HTR-8/SVneo (cell line): ENCODE results near the gene E2F4.

Source experiments
- DNase-seq: peaks from one replicate; pipeline ENCODE4 v3.0.0; 2011; ENCODE audit warnings: low spot score, mixed read lengths; ENCODE audit not compliant: insufficient read length
- FAIRE-seq: peaks from 2 replicates; lab custom pipeline; 2011; peaks lifted over from hg19 to GRCh38; lab: Jason Lieb, UNC

The E2F4 gene

DNA sequence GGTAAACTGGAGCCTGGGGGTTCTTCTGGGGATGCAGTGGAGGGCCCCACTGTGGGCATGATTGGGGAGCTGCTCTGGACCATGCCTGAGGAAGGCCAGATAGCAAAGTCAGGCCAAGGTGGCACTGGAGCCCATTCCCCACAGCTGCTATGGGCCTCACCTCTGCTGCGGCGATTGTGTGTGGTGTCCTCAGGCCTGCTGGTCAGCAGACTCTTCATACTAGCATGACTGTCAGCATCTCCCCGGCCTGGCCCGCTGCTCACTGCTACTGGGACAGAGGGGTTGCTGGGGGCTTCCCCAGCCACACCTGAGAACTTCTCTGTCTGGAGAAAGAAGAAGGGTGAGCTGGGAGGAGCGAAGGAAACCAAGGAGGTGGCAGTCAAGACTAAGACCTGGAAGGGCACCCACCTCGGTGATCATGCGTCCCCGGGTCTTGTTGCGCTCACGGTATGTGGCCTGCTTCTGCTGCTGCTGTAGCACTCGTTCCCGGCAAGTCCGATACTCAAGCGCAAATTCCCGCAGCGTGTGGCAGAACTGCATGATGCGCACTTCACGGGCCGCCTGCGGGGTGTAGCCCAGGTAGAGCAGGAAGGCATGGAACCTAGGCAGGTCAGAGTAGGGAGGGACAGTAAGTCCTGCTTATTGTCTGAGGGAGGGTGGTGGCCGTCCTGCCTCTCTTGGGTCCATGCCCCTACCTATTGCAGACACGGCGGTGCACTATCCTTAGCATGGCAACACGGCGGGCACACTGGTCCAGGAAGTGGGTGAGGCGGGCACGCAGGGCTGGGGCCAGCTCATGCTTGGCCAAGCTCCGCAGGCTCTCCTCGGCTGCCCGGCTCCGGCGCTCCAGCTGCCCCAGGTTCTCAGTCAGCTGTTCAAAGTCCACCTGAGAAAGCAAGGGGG is 38.2 kb downstream of the E2F4 start:
- DNase-seq, result no peak
- FAIRE-seq, result no peak

DNA sequence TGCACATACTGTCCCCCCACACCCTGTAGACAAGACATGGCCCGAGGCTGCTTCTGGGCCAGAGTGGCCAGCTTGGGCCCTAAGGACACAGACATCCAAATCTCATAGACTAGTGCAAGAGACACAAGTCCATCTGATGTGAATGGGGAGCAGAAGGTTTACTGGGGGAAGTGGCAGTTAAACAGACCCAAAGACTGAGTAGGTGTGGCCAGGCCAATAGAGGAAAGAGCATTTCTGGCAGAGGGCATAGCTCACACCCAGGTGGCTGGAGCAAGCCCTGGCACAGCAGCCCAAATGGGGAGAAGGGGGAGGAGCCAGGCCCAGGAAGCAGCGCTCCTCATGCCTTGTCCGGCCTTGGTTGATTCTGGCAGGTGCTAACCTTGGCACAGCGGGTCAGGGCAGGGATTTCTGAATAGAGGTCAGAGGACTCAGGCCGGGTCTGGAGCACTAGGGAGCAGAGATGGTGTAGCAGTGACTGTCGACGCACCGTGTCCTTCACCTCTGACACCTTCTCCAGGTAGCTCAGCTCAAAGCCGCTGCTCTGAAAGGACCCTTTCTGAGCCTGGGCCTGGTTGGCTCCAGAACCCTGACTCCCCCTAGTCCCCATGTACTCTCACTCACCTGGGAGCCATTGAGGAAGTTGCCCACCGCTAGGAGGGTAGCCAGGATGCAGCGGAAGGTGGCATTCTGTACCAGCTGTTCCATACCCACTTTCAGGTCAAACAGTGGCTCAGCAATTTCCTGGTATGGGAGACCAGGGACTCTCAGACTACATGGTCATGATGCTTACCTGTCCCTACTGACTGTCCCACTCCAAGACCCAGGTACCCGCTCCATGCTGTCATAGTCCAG is 39.1 kb downstream of the E2F4 start:
- FAIRE-seq, result no peak
- DNase-seq, result no peak

DNA sequence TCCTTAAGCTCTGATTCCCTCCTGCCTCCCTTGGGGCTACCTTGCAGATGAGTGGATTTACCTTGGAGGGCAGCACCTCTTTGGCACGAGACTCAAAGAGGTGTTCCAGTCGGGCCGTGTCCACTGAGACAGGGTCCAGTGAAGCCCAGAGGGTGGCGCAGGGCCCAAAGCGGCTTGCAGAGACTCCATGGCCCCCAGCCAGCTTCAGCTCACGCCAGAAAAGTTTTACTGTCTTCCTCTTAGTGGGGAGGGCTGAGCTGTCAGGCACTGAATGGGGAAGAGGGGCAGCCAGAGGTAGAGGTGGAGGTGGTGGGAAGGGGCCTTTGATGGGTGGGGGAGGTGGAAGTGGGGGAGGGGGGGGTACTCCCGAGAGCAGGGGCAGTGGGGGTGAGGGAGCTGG is 41.6 kb downstream of the E2F4 start:
- FAIRE-seq (no peak), DNase-seq (no peak)

DNA sequence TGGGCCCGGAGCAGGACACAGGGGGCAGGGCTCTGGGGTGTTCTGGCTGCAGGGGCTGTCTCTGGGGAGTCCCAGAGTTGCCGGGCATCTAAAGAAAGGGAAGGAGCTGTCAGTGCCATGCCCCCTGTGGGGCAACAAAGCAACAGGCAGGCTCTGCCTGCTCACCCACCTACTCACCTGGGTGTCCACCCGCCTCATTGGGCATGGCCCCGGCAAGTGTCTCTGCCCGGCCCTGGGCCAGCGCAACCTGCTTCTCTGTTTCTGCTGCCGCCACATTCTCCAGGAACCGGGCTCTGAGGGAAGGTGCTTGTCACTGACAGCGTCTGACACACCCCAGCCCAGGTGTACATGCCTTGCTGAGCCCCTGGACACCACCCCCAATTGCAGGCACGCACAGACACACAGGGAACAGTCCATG is 42.2 kb downstream of the E2F4 start:
- DNase-seq (no peak), FAIRE-seq (no peak)

DNA sequence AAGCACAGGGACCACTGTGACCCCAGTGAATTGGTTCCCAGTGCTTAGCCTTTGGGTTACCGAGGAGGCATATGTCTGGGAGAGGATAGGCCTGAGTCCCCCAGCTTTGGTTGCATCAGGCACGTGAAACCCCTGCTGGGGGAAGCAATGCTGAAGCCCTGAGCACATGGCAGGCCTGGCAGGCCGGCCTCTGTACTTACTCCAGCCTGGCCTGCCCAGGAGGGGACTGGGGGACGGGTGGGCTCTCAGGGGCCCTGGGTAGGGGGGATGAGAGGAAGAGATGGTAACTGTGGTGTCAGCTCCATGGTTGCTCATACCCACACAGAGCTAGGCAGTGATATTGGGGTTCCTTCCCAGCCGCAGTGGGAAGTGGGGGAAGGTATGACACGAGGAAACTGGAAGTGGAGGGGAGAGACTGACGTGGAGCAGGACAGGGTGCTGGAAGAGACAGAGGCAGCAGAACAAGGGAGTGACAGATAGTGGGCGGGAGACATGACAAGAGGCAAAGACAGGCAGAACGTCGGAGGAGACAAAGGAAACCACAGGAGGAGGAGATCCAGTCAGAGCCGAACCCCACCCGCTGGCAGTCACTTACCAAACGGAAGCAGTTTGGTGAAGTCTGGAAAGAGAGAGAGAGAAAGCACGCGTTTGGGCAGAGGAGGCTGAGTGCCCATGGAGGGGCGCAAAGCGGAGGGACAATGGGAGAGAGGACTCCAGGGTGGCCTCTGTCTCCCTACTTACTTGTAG is 44.0 kb downstream of the E2F4 start:
- FAIRE-seq, result peak; percentile 38

DNA sequence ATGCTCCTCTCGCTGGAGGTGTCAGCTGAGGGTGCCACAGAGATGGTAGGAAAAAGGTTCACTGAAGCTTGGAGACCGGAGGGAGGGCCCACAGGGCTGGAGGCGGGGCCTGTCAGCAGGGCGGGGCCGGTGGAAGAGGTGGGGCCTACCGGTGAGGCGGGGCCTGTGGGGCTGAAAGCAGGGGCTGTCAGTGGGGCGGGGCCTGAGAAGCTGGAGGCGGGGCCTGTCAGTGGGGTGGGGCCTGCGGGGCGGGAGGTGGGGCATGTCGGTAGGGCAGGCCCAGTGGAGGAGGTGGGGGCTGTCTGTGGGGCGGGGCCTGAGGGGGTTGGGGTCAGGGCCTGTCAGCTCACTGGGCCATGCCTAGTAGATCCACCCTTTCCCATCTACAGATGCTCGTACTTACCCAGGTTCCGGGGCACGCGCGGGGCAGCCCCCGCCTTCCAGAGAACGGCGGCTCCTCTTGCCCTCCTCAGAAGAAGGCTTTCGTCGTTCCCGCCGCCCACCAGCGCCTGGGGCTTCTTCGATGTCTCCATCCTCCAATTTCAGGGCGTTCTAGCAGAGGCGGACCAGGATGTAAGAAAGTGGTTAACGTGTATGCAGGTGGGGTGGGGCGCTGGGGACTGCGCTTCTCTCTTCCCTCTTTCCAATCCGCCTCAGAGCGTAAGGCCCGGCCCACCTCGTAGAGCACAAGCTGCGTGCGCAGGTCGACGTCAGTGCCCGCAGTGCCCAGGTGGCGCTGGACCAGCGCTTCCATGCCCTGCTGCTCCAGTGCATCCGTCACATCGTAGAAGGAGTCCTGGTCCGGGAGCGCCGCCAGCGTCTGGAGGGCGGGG is 44.8 kb downstream of the E2F4 start:
- FAIRE-seq, result no peak
- DNase-seq, result no peak

More for the DNA sequence above, 44.0 kb downstream of the E2F4 start:
- DNase-seq, result no peak

DNA sequence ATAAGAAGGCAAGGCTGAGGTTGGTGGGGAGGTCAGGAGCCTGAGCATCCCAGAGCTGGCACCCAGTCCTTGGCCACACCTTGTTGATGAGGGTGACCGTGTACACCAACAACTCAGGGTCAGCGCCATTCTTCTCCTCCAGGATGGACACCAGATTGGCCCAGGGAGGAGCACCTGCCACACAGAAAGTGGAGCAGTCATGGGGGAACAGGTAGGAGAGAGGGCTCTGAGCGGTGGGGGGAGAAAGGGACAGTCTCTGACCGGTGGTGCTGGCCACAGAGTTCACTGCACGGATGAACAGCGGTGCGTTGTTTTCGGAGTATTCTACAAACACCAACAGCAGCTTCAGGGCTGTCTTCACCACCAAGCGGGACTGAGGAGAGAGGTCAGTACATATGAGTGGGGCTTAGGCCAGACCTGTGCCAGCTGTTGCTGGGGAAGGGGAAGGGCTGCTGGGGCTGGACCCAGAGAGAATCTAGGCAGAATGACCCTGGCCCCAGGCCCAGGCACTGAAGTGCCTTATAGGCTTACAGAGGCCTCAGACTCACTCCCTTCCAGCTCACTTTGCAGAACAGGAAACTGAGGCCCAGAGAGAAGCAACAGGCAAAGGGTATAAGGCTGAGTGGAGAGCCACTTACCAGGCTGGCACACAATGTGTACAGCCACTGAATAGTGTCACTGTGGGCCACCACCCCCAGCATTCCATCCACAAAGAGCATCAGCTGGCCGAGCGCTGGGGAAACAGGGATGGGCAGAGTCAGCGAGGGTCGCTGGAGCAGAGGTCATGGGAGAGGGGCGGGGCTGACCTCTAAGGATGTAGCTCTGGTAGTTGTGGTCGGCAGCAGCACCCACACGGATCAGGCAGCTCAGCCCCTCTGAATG is 45.7 kb downstream of the E2F4 start:
- DNase-seq (no peak), FAIRE-seq (peak; percentile 9)

DNA sequence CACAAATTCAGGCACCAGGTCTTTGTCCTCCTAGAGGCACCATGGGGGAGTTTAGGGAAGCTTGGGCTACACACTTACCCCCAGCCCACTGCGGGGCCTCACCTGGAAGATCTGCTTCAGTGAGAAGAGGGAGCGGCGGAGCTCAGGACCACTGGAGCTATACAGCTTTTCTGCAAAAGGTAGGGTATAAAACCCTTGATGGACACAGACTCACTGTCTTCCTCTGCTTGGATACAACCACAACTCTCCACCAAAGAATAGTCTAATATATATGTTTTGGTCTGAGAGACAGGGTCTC is 46.3 kb downstream of the E2F4 start:
- no peak for DNase-seq
- FAIRE-seq, result no peak

DNA sequence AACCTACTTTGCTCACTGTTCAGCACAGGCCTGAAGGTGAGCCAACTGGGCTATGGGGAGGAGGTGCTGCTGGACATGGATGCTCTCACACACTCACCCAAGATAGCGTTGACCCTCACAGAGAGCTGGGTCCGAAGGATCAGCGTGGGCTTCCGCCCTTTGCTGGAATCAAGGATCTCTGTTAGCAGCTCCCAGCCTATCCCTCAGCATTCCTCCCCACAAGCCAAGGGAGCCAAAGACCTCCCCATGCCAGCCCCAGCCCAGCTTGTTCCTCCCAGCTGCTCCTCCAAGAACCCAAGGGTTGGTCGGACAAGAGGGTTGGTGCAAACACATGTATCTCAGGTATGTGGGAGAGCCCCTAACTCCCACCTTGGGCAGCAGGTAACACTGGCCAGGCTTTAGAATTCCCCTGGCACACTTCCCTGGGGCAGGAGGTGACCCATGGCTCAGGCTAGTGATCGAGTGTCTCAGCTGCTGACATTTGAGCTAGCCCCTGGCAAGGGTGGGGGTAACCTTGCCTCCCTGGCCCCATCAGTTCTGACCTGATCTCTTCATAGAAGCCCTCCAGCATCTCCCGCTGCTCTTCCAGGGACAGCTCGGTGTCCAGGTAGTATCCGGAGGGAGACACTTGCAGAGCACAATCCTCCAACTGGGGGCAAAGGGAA is 47.0 kb downstream of the E2F4 start:
- DNase-seq (no peak), FAIRE-seq (peak; percentile 26)

DNA sequence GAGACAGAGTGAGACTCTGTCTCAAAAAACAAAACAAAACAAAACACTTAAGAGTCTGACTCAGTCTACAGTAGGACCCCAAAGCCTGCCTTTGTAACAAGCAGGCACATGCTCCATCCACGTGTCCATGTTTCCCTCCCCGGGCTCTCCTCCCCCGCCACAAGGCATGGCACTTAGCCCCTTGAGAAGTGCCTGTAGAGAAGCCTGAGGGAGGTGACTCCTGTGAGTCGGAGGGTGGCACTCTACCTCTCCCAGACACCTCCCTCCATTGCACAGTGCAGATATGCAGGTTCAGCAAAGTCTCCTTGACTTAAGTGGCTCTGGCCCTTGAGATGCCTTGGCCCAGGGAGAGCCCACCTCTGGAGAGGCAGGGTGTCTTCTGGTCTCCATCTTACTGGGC is 48.6 kb downstream of the E2F4 start:
- DNase-seq, result no peak
- FAIRE-seq, result no peak

DNA sequence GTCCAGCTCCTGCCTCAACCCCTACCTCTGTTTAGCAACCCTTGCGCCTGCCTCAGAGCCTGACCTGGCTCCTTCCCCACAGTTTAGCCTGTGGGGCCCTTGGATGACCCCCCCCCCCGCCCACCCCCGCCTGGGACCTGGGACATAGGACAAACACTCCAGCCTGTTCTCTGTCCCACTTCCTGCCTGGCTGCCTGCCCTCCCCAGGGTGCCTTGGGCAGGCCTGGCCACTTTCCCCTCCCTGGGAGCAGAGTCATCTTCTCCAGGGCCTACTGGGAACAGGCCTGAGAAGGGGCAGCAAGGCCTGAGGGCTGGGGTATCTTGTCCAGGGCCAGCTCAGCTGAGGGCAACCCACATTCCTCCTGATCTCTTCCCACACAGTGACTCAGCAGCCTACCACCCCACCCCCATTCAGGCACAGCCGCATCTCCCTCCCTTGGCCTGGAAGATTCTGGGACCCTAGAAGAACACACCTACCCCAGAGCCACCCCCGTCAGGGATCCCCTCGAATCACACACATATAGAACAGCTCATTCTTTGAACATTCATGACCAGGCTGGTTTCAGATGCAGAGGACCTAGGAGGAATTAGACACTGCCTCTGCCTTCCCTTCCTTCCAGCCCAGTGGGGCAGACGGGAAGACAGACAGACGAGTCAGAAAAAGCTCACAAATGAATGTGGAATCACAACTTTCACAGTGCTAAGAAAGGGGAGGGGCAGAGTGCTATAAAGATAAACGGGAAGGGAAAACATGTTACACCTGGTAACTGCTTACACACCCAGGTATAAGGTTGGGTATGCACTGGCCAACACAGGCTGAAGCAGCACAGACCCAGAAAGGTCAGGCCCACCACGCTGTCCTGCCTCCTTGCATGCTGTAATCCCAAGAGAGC is 49.3 kb downstream of the E2F4 start:
- FAIRE-seq (peak; percentile 92), DNase-seq (peak; percentile 79)

DNA sequence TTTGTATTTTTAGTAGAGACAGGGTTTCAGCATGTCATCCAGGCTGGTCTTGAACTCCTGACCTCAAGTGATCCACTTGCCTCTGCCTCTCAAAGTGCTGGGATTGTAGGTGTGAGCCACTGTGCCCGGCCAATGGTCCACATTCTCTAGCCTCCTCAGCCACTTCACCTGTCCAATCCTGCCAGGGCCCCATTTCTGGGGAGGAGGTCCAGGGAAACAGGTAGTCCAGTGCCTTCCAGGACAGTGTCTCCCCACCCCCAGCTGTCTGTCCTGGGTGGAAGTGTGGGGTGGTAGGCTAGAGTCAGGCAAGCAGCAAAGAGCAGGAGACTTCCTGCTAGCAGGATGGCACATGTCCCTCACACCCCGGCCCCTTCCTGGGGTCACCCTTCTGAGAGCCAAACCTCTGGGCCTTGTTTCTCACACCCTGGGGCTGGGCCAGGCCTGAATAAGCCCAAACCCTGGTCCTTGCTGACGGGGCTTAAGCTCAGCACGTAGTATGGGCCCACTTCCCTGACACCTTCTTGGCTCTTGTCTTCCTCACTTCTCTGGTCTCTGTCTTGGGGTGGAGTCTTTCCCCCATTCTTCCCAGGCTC is 50.3 kb downstream of the E2F4 start:
- no peak for DNase-seq
- FAIRE-seq, result no peak

DNA sequence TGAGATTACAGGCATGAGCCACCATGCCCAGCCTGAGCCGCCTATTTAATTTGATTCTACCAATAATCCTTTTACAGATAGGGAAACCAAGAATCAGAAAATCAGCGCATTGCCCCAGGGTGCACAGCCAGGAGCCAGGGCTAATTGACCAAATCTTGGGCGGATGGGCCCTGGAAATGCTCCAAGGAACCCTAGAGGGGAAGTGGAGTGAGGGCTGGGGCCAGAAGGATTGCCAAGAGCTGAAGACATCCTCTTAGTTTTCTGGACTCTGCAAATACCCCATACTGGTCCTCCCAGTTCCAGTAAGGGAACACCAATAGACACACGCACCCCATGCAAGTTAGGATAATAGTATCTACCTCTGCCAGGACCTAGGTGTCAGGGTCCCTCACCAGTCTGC is 51.5 kb downstream of the E2F4 start:
- DNase-seq (no peak), FAIRE-seq (no peak)

DNA sequence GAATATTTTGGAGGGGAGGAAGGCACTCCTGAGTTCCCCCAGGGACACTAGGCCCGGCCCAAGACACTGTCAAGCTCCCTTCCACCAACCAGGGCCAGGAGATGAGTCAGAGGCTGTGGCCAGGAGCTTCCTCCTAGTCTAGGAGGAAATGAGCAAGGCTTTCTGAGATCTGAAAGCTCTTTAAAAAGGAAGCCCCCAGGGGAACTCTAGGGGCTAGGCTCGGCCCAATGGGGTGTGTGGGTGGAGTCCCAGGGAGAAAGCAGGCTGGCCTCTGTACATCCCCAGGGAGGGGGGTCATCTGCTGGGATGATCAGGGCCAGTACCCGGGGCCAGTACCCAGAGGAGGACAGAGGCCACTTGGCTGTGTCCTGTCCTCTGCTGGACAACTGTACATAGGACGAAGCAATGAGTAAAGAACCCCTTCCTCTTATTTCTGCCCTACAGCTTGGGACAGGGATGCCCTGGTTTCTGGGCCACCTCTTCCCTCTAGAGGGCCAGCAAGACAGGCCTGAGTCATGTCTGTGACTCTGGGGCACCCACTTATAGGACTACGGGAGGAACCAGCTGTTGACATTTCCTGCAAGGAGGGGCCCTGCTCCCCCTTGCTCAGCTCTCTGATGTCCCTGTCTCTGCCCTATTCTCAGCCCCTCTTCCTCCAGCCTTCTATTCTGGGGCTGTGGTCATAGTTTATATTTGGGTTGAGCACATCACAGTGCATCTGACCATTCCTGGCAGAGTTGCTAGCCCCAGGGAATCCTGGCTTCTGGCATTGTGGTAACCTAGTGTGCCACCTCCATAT is 52.6 kb downstream of the E2F4 start:
- DNase-seq, result peak; percentile 82
- no peak for FAIRE-seq

DNA sequence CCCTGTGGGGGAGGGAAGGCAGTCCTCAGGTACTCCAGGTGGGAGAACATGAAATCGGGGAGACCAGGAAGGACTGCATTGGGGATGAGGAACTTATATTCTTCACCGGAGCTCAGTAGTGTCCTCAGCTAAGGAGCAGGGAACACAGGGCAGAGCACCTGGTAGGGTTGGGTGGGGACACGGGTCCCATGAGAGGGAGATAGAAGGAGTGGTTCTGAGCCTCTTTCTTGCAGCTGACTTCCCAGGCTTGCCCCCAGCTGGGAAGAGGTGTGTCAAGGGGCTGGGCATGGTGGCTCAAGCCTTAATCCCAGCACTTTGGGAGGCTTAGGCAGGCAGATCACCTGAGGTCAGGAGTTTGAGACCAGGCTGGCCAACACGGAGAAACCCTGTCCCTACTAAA is 53.2 kb downstream of the E2F4 start:
- no peak for DNase-seq
- no peak for FAIRE-seq

DNA sequence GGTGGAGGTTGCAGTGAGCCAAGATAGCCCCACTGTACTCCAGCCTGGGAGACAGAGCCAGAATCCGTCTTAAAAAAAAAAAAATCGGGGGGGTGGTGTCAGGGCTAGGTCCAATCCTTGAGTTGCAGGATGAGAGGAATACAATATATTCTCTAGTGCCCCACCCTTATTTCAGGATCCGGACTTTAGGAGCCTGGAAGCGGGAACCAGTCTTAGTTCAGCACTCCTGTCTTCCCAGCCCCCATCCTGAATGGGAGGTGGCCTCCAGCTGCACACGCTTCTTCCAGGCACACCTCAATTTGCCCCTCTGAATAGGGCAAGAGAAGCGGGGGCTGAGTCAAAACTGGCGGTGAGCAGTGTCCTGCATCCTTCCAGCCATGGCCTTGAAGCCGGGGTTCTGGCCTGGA is 53.7 kb downstream of the E2F4 start:
- DNase-seq (no peak), FAIRE-seq (peak; percentile 89)
